WTC11 (cell line): ENCODE results near the gene STK32A.

Experiments used
- PRDM15 ChIP-seq: sonication (generic); formaldehyde crosslinking; IDR thresholded peaks from 2 replicates; pipeline ENCODE4 v1.8.0; 2022; ENCODE audit warnings: missing genetic modification reagents
- SMAD3 ChIP-seq: sonication (generic); formaldehyde crosslinking; IDR thresholded peaks from 2 replicates; pipeline ENCODE4 v1.8.0; 2022; ENCODE audit warnings: missing genetic modification reagents, mild to moderate bottlenecking, borderline replicate concordance

GRCh38 chr5:147397616-147398015 is 162.8 kb downstream of the STK32A start:
- no peak for TF ChIP-seq PRDM15 (CRISPR knock-in tag)
- TF ChIP-seq SMAD3, result no peak
